NT2/D1 (cell line): ENCODE data around the gene TAF7.

Source experiments
- SUZ12 ChIP-seq: IDR thresholded peaks from 2 replicates; pipeline ENCODE4 v1.6.1; 2011; ENCODE audit not compliant: insufficient read length, insufficient read depth; ENCODE audit errors: extremely low read depth
- YY1 ChIP-seq: IDR thresholded peaks from 2 replicates; pipeline ENCODE4 v1.6.1; 2011; ENCODE audit not compliant: insufficient read length, insufficient read depth
- ZNF274 ChIP-seq: IDR thresholded peaks from 2 replicates; pipeline ENCODE4 v1.6.1; 2011; ENCODE audit warnings: mild to moderate bottlenecking, low read depth, low read length

DNA sequence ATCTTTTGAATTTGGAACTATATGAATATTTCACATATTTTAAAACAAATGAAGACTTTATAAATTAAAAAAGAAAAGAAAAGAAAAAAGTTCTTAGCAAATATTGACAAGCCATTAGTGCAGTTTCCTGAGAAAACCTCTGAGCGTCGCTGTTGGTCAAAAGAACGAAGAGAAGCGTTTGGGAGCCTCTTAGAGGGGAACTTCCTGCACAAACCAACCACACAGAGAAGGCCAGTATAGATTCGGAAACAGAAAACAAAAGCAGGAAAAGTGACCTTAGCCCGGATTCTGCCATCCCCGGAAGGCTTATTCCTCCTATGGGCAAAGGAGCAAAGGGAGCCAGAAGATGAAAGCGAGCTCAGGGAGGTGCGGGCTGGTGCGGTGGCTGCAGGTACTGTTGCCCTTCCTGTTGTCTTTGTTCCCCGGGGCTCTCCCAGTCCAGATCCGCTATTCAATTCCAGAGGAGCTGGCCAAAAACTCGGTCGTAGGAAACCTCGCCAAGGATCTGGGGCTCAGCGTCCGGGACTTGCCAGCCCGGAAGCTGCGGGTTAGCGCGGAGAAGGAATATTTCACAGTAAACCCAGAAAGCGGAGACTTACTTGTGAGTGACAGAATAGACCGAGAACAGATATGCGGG is 39.3 kb upstream of the TAF7 start, which contains the start of gene PCDHGB2:
- TF ChIP-seq YY1 (no peak), ZNF274 (no peak), SUZ12 (no peak)
